K562 (cell line): ENCODE data around the gene USP8. TPM values are rescaled to one million over a fixed set of nuclear protein-coding genes. Genes with fewer than 3 reads are reported as not detected.

Experiments
- HMGN3 ChIP-seq: IDR thresholded peaks from 2 replicates; pipeline ENCODE4 v1.6.1; 2011; ENCODE audit warnings: borderline replicate concordance, low read depth, mild to moderate bottlenecking, mixed read lengths, low read length; ENCODE audit not compliant: insufficient read length; ENCODE audit errors: extremely low read depth
- MEIS2 ChIP-seq: fragments of 450-650 bp; IDR thresholded peaks from 2 replicates; pipeline ENCODE4 v1.6.1; 2014; ENCODE audit warnings: mild to moderate bottlenecking; ENCODE audit not compliant: partially characterized antibody
- NR3C1 ChIP-seq: sonication (generic); formaldehyde crosslinking; IDR thresholded peaks from 2 replicates; pipeline ENCODE4 v1.8.1; 2022; ENCODE audit warnings: missing genetic modification reagents
- REST ChIP-seq, 2 experiments: fragments of 450-650 bp; formaldehyde crosslinking in 1 of 2; IDR thresholded peaks; 2 replicates each; pipeline versions ENCODE4 v1.4.0 to v1.6.1; 2014 to 2020; ENCODE audit warnings: mild to moderate bottlenecking in 2 of 2, borderline replicate concordance in 1 of 2, low read depth in 1 of 2
- ZBTB9 ChIP-seq: fragments of 450-650 bp; formaldehyde crosslinking; IDR thresholded peaks from 2 replicates; pipeline ENCODE4 v1.4.0; 2020; ENCODE audit warnings: mild to moderate bottlenecking, moderate library complexity
- polyA plus RNA-seq, 8 experiments: library from polyadenylated mRNA; depleted of rRNA in 4 of 8; stranded (reverse) in 5 of 8; unstranded in 3 of 8; fragments of >200 nt; fragmentation: Nextera tagmentation in 2 of 8; fragmentation: Illumina TruSeq in 1 of 8; extraction: Ambion mirVana in 2 of 8; extraction: Trizol in 1 of 8; gene quantifications; 2 replicates each; pipeline versions ENCODE4 v1.2.1 to v1.2.3, GENCODE V29; 2011 to 2014; ENCODE audit warnings: inconsistent platforms in 1 of 8, missing spikeins in 1 of 8
- total RNA-seq, 7 experiments: library from RNA; depleted of rRNA in 6 of 7; stranded (reverse); fragments of >200 nt in 6 of 7; fragmentation: Illumina TruSeq in 2 of 7; extraction: Trizol in 2 of 7; gene quantifications; 2 replicates each; pipeline versions ENCODE4 v1.2.1 to v1.2.3, GENCODE V29; 2011 to 2021; ENCODE audit warnings: low replicate concordance in 1 of 7

USP8 gene
- total and polyA plus RNA-seq, 9 of the 15 experiments (the other 6 are each of a cell fraction or from before 2014, with no cell fraction given) = 35.1 to 58.4 (median 46.1) TPM

DNA sequence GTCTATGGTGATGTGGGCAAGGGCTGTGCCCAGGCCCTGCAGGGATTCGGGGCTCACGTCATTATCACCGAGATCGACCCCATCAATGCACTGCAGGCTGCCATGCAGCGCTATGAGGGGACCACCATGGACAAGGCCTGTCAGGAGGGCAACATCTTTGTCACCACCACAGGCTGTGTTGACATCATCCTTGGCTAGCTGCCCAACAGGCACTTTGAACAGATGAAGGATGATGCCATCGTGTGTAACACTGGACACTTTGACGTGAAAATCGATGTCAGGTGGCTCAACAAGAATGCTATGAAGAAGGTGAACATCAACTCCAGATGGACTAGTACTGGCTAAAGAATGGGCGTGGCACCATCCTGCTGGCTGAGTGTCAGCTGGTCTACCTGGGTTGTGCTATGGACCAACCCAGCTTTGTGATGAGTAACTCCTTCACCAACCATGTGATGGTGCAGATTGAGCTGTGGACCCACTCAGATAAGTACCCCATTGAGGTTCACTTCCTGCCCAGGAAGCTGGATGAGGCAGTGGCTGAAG lies 6.1 kb upstream of the USP8 start (continued):
- TF ChIP-seq REST (IDR thresholded peaks at IDR 0.05; ENCODE audit: borderline replicate concordance) (peak; percentile 23; the same call in 1 of the 2 replicates), REST (CRISPR knock-in tag; IDR thresholded peaks at IDR 0.05; ENCODE audit: low read depth) (no peak), ZBTB9 (CRISPR knock-in tag) (0 out of 2 replicates have a peak, but pooled peaks have one; percentile 39), NR3C1 (CRISPR knock-in tag) (no peak), MEIS2 (peak; percentile 49), HMGN3 (no peak)
